Mammary epithelial cell (primary cell): ENCODE data around the gene DGKG.

ENCODE experiments used
- CTCF ChIP-seq, 2 donors: IDR thresholded peaks in 1 of 2; conservative IDR thresholded peaks in 1 of 2; 2 replicates each; pipeline ENCODE4 v1.5.1; 2011 to 2012; ENCODE audit warnings: inconsistent platforms in 2 of 2, low read length in 2 of 2, mild to moderate bottlenecking in 2 of 2, control low read depth in 1 of 2, low read depth in 1 of 2; ENCODE audit not compliant: insufficient read depth in 1 of 2; ENCODE audit errors: extremely low read depth in 1 of 2
- EZH2 ChIP-seq: IDR thresholded peaks from 2 replicates; pipeline ENCODE4 v1.6.1; 2012; ENCODE audit warnings: low read length, inconsistent platforms, borderline replicate concordance

GRCh38 chr3:186382217-186382885 is 20.3 kb upstream of the DGKG start:
- no peak for TF ChIP-seq CTCF (conservative IDR thresholded peaks at IDR 0.05 in 1 of 2, IDR thresholded peaks at IDR 0.05 in 1 of 2; ENCODE audit: extremely low read depth in 1 of 2, insufficient read depth in 1 of 2, low read depth in 1 of 2, low read length in 2 of 2)
- TF ChIP-seq EZH2, result no peak
